ENCODE measurements around the gene MTMR2.

Gene MTMR2

GRCh38 chr11:95918720-95919119 is 5.2 kb downstream of the MTMR2 start:
- DNase-seq (ENCODE audit: extremely low read depth in 1 of 2, low read depth in 1 of 2), result no peak

- DNase-seq (ENCODE audit: extremely low read depth in 1 of 2, low read depth in 1 of 2), result no peak
Measured at GRCh38 chr11:95918056-95918455, 5.9 kb downstream of the MTMR2 start.

GRCh38 chr11:95917193-95918036 is 6.5 kb downstream of the MTMR2 start:
- no peak for DNase-seq (ENCODE audit: extremely low read depth in 1 of 2, low read depth in 1 of 2)

GRCh38 chr11:95916049-95916448 is 7.9 kb downstream of the MTMR2 start:
- DNase-seq (ENCODE audit: extremely low read depth in 1 of 2, low read depth in 1 of 2), result no peak

- no peak for DNase-seq (ENCODE audit: extremely low read depth in 1 of 2, low read depth in 1 of 2)
Measured at GRCh38 chr11:95915051-95915450, 8.9 kb downstream of the MTMR2 start.

- no peak for DNase-seq (ENCODE audit: extremely low read depth in 1 of 2, low read depth in 1 of 2)
Measured at GRCh38 chr11:95913830-95914615, 9.9 kb downstream of the MTMR2 start.

GRCh38 chr11:95912902-95913560 is 10.9 kb downstream of the MTMR2 start:
- DNase-seq (ENCODE audit: extremely low read depth in 1 of 2, low read depth in 1 of 2), result no peak

GRCh38 chr11:95911369-95911759 is 12.5 kb downstream of the MTMR2 start:
- no peak for DNase-seq (ENCODE audit: extremely low read depth in 1 of 2, low read depth in 1 of 2)

- no peak for DNase-seq (ENCODE audit: extremely low read depth in 1 of 2, low read depth in 1 of 2)
Measured at GRCh38 chr11:95910638-95911368, 13.1 kb downstream of the MTMR2 start.

GRCh38 chr11:95908826-95909225 is 15.1 kb downstream of the MTMR2 start:
- no peak for DNase-seq (ENCODE audit: extremely low read depth in 1 of 2, low read depth in 1 of 2)

- no peak for DNase-seq (ENCODE audit: extremely low read depth in 1 of 2, low read depth in 1 of 2)
Measured at GRCh38 chr11:95907476-95907875, 16.4 kb downstream of the MTMR2 start.

- DNase-seq (ENCODE audit: extremely low read depth in 1 of 2, low read depth in 1 of 2), result no peak
Measured at GRCh38 chr11:95904009-95904650, 19.8 kb downstream of the MTMR2 start.

- DNase-seq (ENCODE audit: extremely low read depth in 1 of 2, low read depth in 1 of 2), result no peak
Measured at GRCh38 chr11:95898782-95899181, 25.1 kb downstream of the MTMR2 start.

GRCh38 chr11:95897731-95898130 is 26.2 kb downstream of the MTMR2 start:
- no peak for DNase-seq (ENCODE audit: extremely low read depth in 1 of 2, low read depth in 1 of 2)

- no peak for DNase-seq (ENCODE audit: extremely low read depth in 1 of 2, low read depth in 1 of 2)
Measured at GRCh38 chr11:95895815-95896214, 28.1 kb downstream of the MTMR2 start.

GRCh38 chr11:95892892-95893570 is 30.9 kb downstream of the MTMR2 start:
- no peak for DNase-seq (ENCODE audit: extremely low read depth in 1 of 2, low read depth in 1 of 2)

- no peak for DNase-seq (ENCODE audit: extremely low read depth in 1 of 2, low read depth in 1 of 2)
Measured at GRCh38 chr11:95892492-95892891, 31.4 kb downstream of the MTMR2 start.

GRCh38 chr11:95891423-95892170 is 32.3 kb downstream of the MTMR2 start:
- no peak for DNase-seq (ENCODE audit: extremely low read depth in 1 of 2, low read depth in 1 of 2)

GRCh38 chr11:95888852-95889251 is 35.1 kb downstream of the MTMR2 start:
- DNase-seq (ENCODE audit: extremely low read depth in 1 of 2, low read depth in 1 of 2), result no peak
